PC-3 (cell line): ENCODE data around the gene PARD6A. TPM values are rescaled to one million over a fixed set of nuclear protein-coding genes. Genes with fewer than 3 reads are reported as not detected.
A peak's percentile ranks its signal among the peaks of the same experiment; 100 is the strongest.

Experiments used
- ATAC-seq: fragments of 200-7000 bp; cut with Tn5 transposase; 2 replicates; pipeline ENCODE4 v1.9.1; 2020; ENCODE audit warnings: mild to moderate bottlenecking, moderate library complexity
- BruUV-seq: library from RNA; stranded (reverse); fragments of 400-500 nt; replicated peaks from 2 replicates; lab custom pipeline; 2021; lab: Mats Ljungman, UMichigan
- CTCF ChIA-PET: fragments of 300-600 bp; sonication (Branson Sonifier 250); formaldehyde crosslinking; loops from one replicate; lab custom pipeline; 2022; ENCODE audit warnings: antibody characterized with exemption; lab: Charles Lee
- POLR2A ChIA-PET: fragments of 300-600 bp; sonication (Branson Sonifier 250); formaldehyde crosslinking; loops from one replicate; lab custom pipeline; 2022; ENCODE audit warnings: antibody characterized with exemption; ENCODE audit not compliant: unreplicated experiment; lab: Charles Lee
- DNase-seq: peaks from one replicate; pipeline ENCODE4 v3.0.0-alpha.2; 2015
- H2AFZ ChIP-seq: fragments of 300-600 bp; sonication (generic); 2 replicates; pipeline ENCODE4 v1.6.0; 2016; ENCODE audit warnings: antibody characterized with exemption, low read length
- H3F3A ChIP-seq: fragments of 300-600 bp; sonication (generic); one replicate; pipeline ENCODE4 v1.6.0; 2017; ENCODE audit warnings: antibody characterized with exemption, low read length, control low read depth, mild to moderate bottlenecking; ENCODE audit not compliant: unreplicated experiment
- H3K27ac ChIP-seq: fragments of 300-600 bp; sonication (generic); 2 replicates; pipeline ENCODE4 v1.5.1; 2016; ENCODE audit warnings: mild to moderate bottlenecking, low read length
- H3K27me3 ChIP-seq: fragments of 300-600 bp; sonication (generic); 2 replicates; pipeline ENCODE4 v1.6.1; 2016; ENCODE audit warnings: low read length, mixed read lengths
- H3K36me3 ChIP-seq: fragments of 300-600 bp; sonication (generic); 2 replicates; pipeline ENCODE4 v1.6.1; 2016; ENCODE audit warnings: low read depth, mixed run types, low read length, mixed read lengths
- H3K4me1 ChIP-seq: fragments of 300-600 bp; sonication (generic); 2 replicates; pipeline ENCODE4 v1.5.1; 2016; ENCODE audit warnings: low read length; ENCODE audit not compliant: insufficient read depth
- H3K4me2 ChIP-seq: fragments of 300-600 bp; sonication (generic); 2 replicates; pipeline ENCODE4 v1.6.0; 2016; ENCODE audit warnings: low read length
- H3K4me3 ChIP-seq: fragments of 300-600 bp; sonication (generic); 2 replicates; pipeline ENCODE4 v1.5.1; 2016; ENCODE audit warnings: mild to moderate bottlenecking, low read length, mixed read lengths
- H3K79me2 ChIP-seq: fragments of 300-600 bp; sonication (generic); 2 replicates; pipeline ENCODE4 v1.6.1; 2017; ENCODE audit warnings: low read length, mixed read lengths
- H3K9ac ChIP-seq: fragments of 300-600 bp; sonication (generic); 2 replicates; pipeline ENCODE4 v1.6.0; 2016; ENCODE audit warnings: mild to moderate bottlenecking, low read length
- H3K9me2 ChIP-seq: fragments of 300-600 bp; sonication (generic); replicated peaks from 2 replicates; pipeline ENCODE4 v1.6.1; 2016; ENCODE audit warnings: mixed run types, low read length, mixed read lengths
- H3K9me3 ChIP-seq: fragments of 300-600 bp; sonication (generic); 2 replicates; pipeline ENCODE4 v1.6.1; 2016; ENCODE audit warnings: low read length, mixed read lengths
- H4K20me1 ChIP-seq: fragments of 300-600 bp; sonication (generic); 2 replicates; pipeline ENCODE4 v1.6.1; 2016; ENCODE audit warnings: low read length, mixed read lengths
- CTCF ChIP-seq: fragments of 300-600 bp; sonication (generic); conservative IDR thresholded peaks from 2 replicates; pipeline ENCODE4 v1.5.1; 2017; ENCODE audit warnings: antibody characterized with exemption, low read depth, mild to moderate bottlenecking, low read length
- EZH2 ChIP-seq: fragments of 300-600 bp; sonication (generic); IDR thresholded peaks from one replicate; pipeline ENCODE4 v1.6.1; 2017; ENCODE audit warnings: antibody characterized with exemption, mild to moderate bottlenecking, low read length; ENCODE audit not compliant: unreplicated experiment
- EZH2phosphoT487 ChIP-seq: fragments of 300-600 bp; sonication (generic); IDR thresholded peaks from 2 replicates; pipeline ENCODE4 v1.6.1; 2018; ENCODE audit warnings: mild to moderate bottlenecking, antibody characterized with exemption, low read length, borderline replicate concordance
- intact Hi-C: fragments of 100-400 bp; cut with micrococcal nuclease; formaldehyde crosslinking; loops from 2 replicates; pipeline ENCODE4 v1.9.0; 2023
- total RNA-seq: library from RNA; depleted of rRNA; stranded (reverse); fragments of >200 nt; gene quantifications from 2 replicates; pipeline ENCODE4 v1.2.3, GENCODE V29; 2014

The PARD6A gene
- total RNA-seq, 1 experiment from 2014 or later = 15.1 TPM

GRCh38 chr16:67668495-67669157 is 7.9 kb downstream of the PARD6A start:
- no peaks in the 10 kb centered on the region for H3K9me3 ChIP-seq
- H3K27me3 ChIP-seq = no peaks in the 10 kb centered on the region
- no peaks in the 10 kb centered on the region for H3F3A ChIP-seq
- TF ChIP-seq CTCF = 0 out of 2 replicates have a peak, but pooled peaks have one; percentile 11
- TF ChIP-seq EZH2 = no peak
- intact Hi-C loops = loop anchor here (2.0 kb wide), 1 partner anchor 148 kb away; no protein-coding TSS in a partner anchor
- H3K4me1 ChIP-seq = no peaks in the 10 kb centered on the region; the same call in 1 of the 2 replicates
- H3K9ac ChIP-seq = no peak overlapping the region
- H3K27ac ChIP-seq = no peak overlapping the region
- no peaks in the 10 kb centered on the region for H3K36me3 ChIP-seq
- ATAC-seq (no peak), DNase-seq (no peak)
- no peaks in the 10 kb centered on the region for H4K20me1 ChIP-seq
- BruUV-seq = no TSS peak
- no peak overlapping the region for H2AFZ ChIP-seq
- no peaks in the 10 kb centered on the region for H3K9me2 ChIP-seq
- ChIA-PET CTCF (interaction anchor here (0.7 to 1.3 kb wide), 2 partner anchors 122 to 147 kb away, joined by 3 to 5 read pairs; no protein-coding TSS in a partner anchor), POLR2A (no interaction called here)
- no peak overlapping the region for H3K4me2 ChIP-seq
- H3K4me3 ChIP-seq = no peak overlapping the region
- no peaks in the 10 kb centered on the region for H3K79me2 ChIP-seq

DNA sequence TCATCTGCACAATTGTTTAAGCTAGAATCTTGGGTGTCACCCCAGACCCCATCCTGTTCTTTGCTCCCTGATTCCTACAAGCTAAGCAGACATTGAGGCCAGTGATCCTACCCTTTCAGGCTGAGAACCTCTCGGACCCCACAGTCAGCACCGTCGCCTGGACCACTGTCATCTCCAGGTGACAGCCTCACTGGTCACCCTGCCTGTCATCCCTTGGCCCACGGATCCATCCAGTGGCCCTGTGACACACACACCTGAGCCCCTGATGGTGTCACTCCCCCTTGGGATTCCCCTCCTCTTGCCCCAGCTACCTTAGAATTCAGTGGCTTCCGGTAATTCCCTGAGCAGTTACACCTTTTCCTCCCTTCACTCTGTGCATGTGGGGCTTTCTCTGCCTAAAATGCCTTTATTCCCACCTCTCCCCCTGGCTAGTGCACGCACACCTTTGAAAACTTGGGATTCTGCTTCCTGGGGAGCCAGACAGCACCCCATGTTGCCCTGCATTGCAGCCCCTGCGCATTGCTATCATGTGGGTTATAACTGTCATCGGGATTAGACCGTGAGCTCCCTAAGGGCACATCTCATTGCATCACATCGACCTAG is 8.8 kb downstream of the PARD6A start:
- Histone ChIP-seq H3K9me2 (no peaks in the 10 kb centered on the region), H3K4me3 (no peak overlapping the region), H3K9me3 (no peaks in the 10 kb centered on the region), H3K27ac (no peak overlapping the region), H4K20me1 (no peaks in the 10 kb centered on the region), H3F3A (no peaks in the 10 kb centered on the region), H3K4me2 (no peak overlapping the region), H3K79me2 (no peaks in the 10 kb centered on the region), H3K9ac (no peak overlapping the region), H3K4me1 (no peaks in the 10 kb centered on the region; the same call in 1 of the 2 replicates), H3K36me3 (no peaks in the 10 kb centered on the region), H3K27me3 (no peaks in the 10 kb centered on the region), H2AFZ (no peak overlapping the region)
- intact Hi-C loops = loop anchor here (2.0 kb wide), 1 partner anchor 149 kb away; no protein-coding TSS in a partner anchor
- DNase-seq = no peak
- no peak for ATAC-seq
- POLR2A ChIA-PET = no interaction called here
- CTCF ChIA-PET = no interaction called here
- TF ChIP-seq CTCF (no peak), EZH2 (no peak), EZH2phosphoT487 (no peak)
- no TSS peak for BruUV-seq
